HG02973 (cell line): ENCODE results near the gene CHAC1.

Experiments used
- ATAC-seq: cut with Tn5 transposase; IDR thresholded peaks from one replicate; pipeline ENCODE4 v1.9.1; 2021; ENCODE audit warnings: moderate library complexity; ENCODE audit not compliant: unreplicated experiment

Gene CHAC1

DNA sequence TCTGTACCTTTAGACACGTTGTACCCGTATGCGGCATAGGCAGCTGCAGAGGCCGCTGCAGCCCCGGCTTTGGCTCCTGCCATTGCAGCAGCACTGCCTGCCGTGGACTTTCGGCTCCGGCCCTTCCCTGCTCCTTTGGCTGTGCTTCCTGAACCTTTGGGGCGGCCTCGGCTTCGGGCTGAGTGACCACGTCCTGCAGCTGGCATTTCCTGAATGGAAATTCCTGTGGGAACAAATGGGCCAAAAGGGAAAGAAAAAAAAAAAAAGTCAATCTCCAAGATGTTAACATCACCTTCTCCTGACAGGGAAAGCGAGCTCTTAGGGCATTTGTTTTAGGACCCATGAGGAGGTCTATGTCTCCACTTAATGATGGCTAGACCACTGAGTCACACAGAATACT lies 29.6 kb downstream of the CHAC1 start:
- ATAC-seq: no peak

DNA sequence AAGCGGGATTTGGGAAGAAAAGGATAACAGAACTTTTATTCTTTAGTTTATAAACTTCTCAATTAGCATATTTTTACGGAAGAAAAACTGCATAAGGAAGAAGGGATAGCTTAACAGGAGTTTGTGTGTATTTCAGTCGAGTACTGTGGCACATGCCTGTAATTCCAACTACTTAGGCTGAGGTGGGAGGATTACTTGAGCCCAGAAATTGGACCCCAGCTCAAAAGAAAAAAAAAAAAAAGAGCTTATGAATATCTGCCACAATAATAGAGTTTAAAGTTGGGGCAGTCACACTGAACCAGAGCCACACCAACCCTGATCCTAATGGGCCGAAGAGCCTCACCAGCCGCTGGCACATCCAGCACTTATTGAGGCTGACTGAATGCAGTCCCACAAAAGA lies 31.1 kb downstream of the CHAC1 start:
- no peak for ATAC-seq

DNA sequence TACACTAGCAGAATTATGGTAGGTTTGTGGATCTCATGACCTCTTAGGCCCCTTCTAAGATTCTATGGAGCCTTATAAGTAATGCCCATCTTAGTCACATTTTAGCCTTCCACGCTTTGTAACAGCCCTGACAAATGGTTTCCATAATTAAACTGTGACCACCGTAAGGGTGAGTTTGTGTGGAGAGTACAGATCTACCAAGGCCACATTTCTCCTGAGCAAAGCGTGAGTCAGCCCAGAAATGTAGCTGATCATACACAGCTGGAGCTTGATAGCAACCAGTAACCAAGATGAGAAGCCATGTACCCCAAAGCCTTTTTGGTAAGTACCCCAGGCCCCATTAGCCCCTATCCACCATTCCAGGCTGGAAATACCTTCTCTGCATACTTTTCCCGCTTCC lies 31.7 kb downstream of the CHAC1 start:
- no peak for ATAC-seq

DNA sequence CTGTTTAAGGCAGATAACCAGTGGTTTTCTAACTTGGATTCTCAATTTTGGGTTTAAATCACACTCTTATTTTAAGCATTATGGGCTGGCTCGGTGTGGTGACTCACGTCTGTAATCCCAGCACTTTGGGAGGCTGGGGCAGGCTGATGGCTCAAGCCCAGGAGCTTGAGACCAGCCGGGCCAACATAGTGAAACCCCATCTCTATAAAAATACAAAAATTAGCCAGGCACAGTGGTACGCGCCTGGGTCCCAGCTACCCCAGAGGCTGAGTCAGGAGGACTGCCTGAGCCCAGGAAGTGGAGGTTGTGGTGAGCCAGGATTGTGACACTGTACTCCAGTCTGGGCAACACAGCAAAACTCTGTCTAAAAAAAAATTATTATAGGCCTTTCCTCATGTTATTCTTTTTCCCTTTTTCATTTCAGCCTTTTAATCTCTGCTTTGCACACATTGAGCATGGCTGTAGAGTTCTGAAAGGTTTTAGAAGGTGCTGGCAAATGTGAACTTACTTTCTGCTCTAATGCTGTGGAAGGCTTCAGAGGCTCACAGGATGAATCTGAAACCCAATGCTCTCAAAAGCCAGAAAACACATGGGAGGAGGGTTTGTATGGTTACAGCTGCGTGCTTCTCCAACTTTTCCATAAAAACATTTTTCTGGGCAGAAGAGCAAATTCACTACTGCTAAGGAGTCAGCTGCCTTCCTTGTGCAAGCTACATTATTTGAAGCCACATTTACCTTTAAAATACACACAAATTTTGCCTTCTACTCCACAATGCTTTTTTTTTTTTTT lies 32.5 kb downstream of the CHAC1 start:
- no peak for ATAC-seq

DNA sequence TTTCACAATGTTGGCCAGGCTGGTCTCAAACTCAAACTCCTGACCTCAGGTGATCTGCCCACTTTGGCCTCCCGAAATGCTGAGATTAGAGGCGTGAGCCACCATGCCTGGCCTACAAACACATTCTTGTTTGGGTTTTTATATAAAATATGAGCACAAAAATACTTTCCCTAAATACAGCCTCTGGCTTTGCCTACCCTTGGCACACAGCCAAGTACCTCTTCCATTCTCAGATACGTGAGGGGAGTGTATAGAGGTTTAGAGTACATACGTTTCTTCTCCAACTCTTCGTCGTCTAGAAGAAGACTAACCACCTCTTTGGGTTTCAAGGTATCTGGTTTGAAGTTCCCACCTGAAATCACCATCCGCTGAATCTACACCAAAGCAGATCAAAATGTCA lies 33.5 kb downstream of the CHAC1 start:
- ATAC-seq: no peak

DNA sequence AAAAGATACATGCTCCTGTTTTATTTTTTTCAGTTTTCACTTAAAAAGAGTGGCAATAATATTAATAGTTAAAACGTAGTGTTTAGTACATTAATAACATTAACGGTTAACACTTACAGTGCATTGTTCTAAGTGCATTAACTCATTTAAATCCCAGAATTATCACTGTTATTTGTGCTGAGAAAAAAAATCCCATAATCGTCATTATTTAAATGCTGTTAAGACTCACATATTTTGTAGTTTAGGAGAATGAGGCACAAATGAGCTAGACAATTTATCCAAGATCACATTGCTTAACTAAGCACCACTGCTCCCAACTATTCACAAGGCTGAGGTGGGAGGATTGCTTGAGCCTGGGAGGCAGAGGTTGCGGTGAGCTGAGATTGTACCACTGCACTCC lies 34.9 kb downstream of the CHAC1 start:
- no peak for ATAC-seq

DNA sequence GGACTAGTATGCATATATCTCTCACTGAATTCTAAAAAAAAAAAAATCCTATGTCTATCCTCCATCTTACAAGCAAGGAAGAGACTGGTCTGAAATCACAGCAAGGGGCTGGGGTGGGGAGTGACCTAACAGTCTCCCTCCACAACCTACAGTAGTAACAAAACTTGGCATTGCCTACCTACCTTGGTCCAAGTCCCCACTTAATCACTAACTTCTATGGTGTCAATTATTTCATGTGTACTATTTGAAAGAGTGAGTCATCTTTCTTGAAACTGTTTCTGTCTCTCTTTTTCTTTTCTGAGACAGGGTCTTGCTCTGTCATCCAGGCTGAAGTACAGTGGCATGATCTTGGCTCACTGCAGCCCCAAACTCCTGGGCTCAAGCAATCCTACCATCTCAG lies 36.8 kb downstream of the CHAC1 start:
- ATAC-seq: no peak

DNA sequence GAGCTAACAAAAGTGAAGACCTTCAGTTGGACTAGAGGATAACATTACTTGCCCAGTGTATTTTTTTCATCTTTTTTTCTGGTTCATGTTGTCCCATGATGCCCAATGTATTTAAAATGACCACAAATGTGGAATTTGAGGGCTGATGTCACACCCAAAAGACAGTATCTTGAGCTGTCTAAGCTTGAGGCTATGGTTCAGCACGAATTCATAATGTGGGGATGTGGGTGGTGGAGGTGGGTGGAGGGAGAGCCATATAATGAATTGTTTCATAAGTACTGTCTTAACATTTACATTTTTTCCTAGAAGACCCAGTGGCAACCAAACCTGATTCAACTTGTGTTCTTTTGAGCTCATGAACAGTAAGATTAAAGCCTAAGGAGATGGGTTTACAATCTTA lies 37.5 kb downstream of the CHAC1 start:
- no peak for ATAC-seq

DNA sequence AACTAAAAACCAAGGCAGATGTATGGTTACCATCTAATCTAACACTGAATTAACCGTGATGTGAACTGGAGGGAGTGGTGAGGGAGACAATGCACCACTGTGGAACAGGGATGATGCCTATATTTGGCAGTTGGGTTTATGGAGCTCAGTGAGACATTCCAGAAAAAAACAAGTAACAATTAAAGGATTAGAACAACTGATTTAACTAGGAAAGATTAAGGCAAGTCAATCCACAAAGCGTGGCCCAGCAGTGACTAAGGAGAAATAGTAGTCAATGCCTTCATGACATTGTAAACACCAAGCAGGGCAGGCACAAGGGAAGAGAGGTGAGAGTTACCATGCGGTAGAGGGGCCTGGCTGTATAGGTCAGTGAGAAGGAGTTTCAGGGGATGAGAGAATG lies 38.1 kb downstream of the CHAC1 start:
- no peak for ATAC-seq

DNA sequence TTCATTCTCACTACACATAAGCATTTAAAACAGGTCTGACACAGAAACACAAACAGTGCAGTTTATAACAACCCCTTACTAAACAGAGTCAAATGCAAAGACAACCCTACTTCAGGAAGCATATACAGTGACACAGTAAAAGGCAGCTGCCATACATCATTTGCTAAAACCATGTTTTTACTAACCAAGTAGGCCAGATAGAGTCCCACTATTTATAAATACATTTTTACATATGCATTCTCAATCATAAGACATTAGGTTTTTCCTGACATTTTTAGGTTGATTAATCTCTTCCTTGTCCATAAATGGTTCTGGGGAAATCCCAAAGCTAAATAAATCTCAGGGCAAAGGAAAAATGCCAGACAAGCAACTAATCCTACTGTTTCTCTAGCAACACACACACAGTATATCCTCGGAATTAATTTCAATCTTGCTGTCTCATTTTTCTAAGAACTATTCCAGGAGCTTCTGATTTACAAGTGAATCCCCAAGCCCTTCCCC lies 39.0 kb downstream of the CHAC1 start:
- ATAC-seq: no peak

DNA sequence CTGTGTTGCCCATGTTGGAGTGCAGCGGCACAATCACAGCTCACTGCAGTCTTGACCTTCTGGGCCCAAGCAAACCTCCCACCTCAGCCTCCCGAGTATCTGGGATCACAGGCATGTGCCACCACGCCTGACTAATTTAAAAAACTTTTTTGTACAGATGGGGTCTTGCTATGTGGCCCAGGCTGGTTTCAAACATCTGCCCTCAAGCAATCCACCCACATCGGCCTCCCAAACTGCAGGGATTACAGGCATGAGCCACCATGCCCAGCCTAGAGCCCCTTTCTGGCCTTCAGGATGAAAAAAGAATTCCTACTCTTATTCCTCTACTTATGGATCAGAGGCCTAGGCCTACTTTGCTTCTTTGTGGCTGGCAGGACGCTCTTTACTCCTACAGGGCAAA lies 39.6 kb downstream of the CHAC1 start:
- ATAC-seq: no peak

DNA sequence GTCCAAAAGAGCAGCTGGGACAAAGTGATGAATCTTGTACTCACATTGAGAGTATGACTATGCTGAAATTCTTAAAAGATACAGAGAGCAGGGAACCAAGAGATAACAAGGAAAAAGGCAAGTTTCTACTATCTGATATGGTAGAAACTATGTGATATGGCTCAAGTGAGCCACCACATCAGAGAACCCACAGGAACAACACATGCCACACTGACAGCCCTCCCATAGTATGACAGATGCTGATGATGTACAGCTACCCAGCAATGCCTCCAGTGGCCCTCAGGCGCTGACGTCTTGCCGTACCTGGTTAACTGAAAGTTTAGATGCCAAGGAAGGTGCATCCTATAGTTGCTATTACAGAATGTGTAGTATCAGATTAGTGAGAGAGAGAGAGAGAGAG lies 42.4 kb downstream of the CHAC1 start:
- no peak for ATAC-seq

DNA sequence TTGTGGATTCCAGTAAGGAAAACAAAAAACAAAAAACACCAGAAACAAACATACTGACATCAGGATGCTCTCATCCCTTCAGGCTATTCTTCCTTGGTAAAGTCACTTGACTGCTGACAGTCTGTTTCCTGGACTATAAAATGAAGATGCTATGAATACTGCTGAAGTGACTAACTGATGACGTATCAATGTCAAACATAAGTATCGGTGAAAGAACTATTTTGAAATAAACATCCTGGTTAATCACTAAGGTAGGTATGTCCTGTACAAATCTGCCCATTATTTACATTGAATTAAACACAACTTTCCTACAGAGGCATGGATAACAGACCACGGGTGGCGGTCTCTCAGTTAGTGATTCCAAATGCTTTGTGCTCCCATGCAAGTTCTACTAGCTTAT lies 45.9 kb downstream of the CHAC1 start:
- no peak for ATAC-seq

DNA sequence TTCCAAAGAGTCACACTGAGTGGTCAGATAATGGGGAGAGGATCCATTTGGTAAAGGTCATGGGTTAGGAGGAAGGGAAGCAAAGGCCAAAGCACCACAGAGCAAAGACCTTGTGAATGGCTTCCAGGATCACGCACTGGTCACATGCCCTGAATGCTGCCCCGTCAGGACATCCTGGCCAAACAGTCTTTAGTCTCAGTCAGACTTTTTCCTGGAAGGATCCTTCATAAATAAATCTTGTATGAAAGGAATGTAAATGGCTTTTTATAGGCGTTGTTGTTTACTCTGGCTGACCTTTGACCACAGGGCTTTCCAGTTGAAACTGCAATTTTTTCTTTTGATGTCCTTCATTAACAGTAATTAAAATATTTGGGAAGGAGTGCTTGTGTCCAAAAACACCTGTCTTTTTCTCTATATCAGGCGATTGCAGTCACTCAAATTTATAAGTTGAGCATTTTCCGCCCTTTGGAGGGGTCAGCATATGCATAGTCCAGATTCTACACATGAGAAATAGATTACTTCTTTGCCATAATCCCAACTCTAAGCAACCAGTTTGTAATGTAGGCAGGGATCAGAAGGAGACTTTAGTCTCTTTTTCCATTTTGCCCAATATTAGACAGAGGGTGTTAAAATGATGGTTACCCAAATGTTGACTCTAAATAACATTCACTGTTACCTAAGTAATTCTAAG lies 48.4 kb downstream of the CHAC1 start:
- no peak for ATAC-seq

DNA sequence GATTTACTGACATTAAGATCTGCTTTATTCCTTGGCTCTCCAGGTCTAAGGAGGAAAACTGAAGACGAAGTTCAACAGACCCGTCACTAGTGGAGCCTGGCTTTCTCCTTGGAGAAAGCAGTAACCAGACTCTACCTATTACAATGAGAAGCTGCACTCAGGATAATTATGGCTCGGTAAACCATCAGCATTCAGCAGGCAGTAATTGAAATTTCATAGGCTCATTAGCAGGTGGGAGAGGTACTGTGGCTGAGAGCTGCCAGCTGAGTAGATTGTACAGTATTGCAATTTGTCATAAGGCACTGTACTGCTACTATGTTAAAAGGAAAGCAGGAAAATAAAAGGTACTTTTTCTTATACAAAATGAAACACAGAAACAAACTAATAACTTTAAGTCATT lies 51.2 kb downstream of the CHAC1 start:
- ATAC-seq: no peak
